Measurements from ENCODE around the gene NXT1.
A peak's percentile ranks its signal among the peaks of the same experiment; 100 is the strongest.
"Not testable (repeated sequence)": the region's sequence is repeated elsewhere in the genome, so short reads cannot be mapped to it uniquely, and the experiment has no call there.

Gene NXT1

DNA sequence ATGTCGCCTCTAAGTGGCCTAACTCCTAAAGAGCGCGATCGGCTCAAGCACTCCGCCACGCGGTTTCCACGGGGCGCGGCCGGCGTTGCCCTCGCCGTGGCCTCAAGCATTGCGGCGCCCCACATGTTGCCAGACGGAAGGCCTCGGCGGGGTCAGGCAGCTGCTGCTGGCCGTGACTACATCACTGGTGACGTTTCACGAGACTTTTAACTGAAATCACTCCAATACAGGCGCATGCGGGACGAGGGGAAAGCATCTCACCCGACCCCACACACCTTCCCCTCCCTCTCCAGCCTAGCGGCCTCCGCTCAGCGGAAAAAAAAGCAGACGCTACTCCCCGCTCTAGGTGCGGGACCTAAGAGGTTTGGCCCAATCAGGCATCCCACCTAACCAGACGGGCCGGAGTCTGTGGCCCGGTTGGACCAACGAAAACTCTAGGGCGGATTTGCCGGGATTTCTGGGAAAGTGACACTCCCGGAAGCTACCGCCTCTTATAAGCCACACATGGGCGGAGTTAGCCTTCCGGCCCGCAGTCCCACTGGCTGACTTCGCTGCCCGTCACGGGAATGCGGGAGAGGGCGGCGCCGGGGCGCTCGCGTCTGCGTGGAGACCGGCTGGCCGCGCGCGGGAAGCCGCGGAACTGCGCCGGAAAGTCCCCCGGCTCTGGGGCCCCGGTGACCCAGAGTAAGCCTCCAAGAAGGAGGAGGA, at the start of gene NXT1:
NXT1 (plus strand) TSS at position 596 of the 708 bp plus-strand sequence. CDS start 3,251 bp downstream, outside the sequence.
- peak; percentile 98 for DNase-seq

DNA sequence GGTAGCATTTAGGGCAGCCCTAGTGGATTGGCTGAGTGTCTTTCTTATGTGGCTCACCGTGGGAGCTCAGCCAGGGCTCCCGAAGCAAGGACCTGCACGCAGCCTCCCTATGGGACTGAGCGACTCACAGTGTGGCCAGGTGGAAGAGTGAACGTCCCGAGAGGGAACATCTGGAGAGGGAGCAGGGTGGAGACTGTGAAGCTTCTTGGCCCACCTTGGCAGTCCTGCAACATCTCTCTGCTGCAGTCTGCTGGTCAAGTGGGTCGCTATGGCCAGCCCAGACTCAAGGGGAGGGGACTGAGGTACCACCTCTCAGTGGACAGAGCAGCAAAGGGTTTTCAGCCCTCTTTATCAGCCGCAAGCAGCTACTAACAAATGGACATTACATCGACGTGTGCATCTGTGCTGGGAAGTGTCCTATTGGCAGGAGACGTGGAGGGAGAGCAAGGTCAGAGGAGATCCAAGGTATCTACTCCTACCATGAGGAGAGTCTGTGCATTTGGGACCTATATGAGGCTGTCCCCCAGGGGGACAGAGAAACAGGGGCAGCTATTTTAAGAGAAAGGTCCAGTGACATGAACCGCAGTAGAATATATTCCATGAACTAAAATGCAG, 49.0 kb upstream of the NXT1 start:
- no peak for DNase-seq

GRCh38 chr20:23302386-23302785, 48.2 kb upstream of the NXT1 start:
- no peak for DNase-seq

GRCh38 chr20:23302801-23303200, 47.8 kb upstream of the NXT1 start:
- no peak for DNase-seq

DNA sequence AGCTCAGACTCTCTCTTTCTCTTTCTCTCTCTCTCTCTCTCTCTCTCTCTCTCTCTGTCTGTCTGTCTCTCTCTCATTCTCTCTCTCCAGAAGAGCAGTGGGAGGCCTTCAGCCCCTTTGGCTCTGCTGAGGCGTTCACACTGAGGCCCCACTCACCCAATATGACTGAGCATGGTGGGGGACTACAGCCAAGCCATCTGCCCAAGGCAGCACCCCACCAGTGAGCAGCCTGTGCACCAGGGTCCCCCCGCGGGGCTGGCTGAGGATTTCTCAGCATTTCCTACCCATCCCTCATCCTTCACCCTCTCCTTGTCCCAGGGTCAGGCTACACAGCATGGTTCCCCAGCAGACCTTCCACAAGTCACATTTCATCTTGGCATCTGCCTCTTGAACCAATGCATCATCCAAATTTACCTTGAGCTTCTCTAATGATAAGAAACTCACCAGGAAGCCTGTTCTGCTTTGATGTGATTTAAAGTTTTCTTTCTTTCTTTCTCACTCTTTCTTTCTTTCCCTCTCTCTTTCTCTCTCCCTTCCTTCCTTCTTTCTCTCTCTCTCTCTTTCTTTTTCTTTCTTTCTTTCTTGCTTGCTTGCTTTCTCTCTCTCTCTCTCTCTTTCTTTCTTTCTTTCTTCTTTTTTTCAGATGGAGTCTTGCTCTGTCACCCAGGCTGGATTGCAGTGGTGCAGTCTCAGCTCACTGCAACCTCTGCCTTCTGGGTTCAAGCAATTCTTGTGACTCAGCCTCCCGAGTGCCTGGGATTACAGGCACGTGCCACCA, 47.1 kb upstream of the NXT1 start:
- DNase-seq: no peak

GRCh38 chr20:23304616-23305015, 46.0 kb upstream of the NXT1 start:
- DNase-seq: no peak

DNA sequence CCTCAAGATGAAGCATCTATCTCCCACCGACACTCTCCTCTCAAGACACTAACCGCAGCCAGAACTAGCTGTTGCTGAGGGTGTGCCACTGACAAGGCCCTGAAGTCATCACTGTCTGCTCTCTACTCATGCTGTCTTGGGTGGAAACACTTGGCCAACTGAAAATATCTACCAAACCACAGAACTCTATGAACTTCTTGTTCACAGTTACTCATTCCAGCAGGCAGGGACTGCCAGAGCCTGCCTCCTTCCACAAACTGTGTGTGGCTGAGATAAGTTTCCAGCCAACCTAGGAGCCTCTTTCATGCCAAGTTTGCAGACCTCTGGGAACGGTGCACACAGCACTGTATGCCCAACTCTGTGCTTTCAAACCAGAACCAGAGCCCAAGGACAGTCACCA, 45.5 kb upstream of the NXT1 start:
- DNase-seq: no peak

DNA sequence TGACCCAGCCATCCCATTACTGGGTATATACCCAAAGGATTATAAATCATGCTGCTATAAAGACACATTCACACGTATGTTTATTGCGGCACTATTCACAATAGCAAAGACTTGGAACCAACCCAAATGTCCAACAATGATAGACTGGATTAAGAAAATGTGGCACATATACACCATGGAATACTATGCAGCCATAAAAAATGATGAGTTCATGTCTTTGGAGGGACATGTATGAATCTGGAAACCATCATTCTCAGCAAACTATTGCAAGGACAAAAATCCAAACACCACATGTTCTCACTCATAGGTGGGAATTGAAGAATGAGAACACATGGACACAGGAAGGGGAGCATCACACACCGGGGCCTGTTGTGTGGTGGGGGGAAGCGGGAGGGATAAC, 43.2 kb upstream of the NXT1 start:
- not testable (repeated sequence) for DNase-seq

DNA sequence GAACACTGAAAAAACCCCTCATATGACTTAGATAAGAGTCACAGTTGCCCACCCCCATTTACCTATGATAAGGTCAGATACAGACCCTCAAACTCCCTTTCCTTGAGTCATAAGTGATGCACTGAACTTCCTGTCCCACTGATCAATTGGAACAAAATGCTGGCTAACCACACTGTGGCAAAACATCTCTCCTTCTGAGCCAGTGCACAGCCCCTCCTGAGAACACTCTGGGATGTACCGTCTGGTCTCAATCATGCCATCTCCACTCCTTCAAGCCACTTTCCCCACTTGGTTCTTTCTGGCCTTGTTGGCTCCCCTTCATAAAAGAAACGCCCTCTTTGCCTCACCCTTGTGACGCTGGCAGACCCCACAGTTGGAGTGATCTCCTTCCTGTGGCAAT, 42.6 kb upstream of the NXT1 start:
- no peak for DNase-seq

DNA sequence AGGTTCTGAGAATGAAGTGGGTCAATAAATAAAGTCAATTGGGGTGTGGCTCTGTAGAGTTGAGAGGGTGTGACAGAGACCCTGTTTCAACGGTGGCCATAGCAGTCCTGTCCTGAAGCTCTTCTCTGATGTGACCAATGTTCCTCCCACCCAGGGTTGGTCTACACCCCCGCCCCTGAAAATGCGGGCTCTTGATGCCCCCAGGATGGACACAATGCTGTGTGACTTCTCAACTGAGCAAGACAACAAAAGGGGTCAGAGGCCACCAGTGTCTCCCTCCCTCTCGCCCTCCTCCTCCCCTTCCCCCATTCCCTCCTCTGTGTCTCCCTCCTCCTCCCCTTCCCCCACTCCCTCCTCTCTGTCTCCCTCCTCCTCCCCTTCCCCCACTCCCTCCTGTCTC, 41.7 kb upstream of the NXT1 start:
- DNase-seq: no peak

DNA sequence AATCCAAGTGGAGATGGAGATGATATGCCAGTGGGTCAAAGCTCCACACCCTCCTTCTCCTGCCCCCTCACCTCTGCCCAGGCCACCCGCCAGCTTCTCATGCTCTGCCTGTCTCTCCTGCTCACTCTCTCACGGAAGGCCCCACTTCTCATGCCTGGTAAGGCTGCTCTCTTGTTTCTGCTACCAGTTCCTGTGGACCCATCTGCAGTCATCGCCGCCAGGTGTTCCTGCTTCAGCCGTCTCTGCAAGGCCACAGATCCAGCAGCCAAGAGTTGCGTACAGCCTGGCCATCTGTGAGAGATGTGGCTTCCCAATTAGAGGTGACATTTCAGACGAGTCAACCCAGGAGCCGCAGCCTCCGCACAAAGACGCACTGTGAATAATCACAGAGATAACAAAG, 40.8 kb upstream of the NXT1 start:
- no peak for DNase-seq

GRCh38 chr20:23311947-23312506, 38.6 kb upstream of the NXT1 start:
- DNase-seq: no peak

DNA sequence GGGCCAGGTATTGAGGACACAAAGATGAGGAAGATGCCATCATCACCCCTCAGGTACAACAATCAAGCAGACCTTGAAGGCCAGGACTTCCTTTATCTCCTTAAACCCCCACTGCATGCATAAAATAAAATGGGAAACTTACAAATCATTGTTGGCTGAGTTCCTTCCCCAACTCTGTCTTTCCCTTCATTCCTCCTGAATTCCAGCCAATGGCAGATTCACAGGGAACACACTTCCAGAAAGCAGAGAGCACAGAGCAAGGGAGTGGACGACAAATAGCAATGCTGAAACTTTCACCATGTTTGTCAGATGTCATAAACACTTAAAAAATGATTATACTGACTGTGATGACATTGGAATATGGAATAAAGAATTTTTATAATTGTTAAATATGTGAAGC, 37.3 kb upstream of the NXT1 start:
- no peak for DNase-seq

DNA sequence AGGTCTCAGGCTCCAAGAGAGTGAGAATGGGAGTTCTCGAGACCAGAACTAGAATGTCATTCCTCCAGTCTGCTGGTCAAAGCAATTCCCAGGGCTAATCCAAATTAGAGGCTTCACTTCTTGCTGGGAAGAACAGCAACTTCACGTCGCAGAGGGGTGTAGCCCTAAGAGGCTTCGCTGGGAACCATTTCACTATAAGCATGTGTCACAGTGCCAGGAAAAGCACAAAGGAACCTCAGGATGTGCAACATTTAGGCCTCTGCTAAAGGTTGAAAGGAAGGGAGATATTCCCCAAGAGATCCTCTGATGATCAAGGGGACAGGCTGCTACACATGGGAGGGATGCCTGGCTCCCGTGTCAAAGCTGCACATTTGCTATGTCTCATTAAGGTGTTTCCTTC, 35.9 kb upstream of the NXT1 start:
- DNase-seq: no peak

DNA sequence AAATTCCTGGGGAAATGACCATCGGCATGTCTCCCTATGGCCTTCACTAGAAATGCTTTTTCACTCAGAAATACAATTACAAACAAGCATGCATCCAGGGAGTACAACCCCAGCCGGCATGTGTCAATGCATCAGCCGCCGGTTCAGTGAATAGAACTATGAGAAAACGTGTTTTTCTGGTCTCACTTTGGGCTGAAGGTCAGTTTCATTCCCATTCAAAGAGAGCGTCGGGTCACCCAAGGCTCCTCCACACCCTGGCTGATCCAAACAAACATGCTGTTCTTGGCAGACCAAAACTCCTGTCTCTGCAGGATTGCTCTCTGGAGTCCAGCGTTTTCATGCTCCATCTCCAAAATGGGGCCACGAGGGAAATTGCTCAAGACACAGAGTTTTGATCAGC, 35.5 kb upstream of the NXT1 start:
- DNase-seq: no peak

DNA sequence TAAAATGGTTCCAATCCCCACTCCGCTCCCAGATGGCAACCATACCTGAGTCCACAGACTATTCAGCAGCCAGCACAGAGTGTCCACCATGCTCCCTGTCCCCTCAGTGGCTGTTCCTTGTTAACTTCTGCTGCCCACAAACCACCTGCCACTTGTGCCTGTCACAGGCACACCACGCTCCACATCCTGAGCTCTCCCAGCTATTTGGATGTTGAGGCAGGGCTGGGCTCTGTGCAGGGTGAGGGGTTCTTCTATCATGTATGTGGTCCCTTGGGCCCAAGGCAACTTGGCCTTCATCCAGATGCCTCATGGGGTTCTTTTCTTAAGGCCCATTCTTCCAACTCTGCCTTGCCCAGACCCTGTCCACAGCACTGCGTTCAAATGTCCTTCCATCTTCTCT, 34.0 kb upstream of the NXT1 start:
- DNase-seq: no peak

- DNase-seq: no peak
Measured at GRCh38 chr20:23317081-23317480, 33.5 kb upstream of the NXT1 start.

DNA sequence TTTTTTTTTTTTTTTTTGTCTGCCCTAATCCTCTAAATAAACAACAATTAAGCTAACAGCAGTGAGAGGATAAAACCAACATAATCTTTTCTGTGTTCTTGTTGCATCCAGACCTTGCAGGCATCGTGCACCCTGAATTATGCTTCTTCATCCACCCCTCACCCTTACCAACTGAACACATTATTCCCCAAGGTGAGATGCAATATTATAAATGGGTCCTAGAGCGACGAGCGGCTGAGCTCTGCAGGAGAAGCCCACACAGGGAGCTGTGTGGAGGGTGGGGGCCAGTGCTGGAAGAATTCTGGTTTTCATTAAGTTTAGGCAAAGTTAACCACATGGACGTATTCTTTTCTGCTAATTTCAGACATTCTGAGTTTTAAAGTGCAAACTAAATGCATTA, 32.2 kb upstream of the NXT1 start:
- no peak for DNase-seq

GRCh38 chr20:23320317-23320716, 30.3 kb upstream of the NXT1 start:
- no peak for DNase-seq

DNA sequence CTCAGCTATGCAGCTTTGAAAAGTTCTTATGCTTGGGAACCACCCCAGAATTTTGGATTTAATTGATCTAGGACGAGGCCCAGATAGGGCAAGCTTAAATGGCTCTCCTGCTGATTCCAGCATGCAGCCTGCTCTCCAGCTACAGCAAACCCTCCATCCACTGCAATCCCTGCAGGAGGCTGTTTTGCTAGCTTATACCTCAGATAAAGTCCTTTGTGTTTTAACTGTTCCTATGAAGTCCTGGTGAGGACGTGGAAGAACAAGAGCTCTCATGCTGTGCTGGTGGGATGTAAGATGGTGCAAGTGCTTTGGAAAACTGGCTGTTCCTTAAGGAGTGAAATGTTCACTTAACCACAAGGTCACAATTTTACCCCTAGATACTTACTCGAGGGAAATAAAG, 25.5 kb upstream of the NXT1 start:
- DNase-seq: no peak

DNA sequence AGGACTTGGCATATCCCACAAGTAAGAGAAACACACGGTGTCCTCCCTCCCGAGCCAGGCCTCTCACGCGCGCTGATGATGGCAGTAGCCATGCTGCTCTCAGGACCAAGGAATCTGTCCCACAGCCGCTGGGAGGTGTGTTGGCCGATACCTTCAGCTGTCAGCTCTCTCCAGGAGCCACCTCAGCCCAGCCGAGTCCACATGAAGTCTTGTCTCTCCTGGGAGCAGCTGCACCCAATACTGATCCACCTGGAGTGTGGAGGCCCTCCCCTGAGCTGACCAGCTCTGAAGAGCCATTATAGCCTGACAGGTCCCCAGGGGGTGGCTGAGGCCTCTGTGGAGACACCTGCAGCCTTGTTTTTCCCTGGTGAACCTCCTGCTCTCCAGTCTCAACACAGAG, 23.8 kb upstream of the NXT1 start:
- DNase-seq: no peak

- DNase-seq: no peak
Measured at GRCh38 chr20:23327617-23328333, 22.8 kb upstream of the NXT1 start.
